H1 (cell line): ENCODE results near the gene UBTD2. TPM values are rescaled to one million over a fixed set of nuclear protein-coding genes. Genes with fewer than 3 reads are reported as not detected.

Experiments
- BCL11A ChIP-seq, 2 experiments: IDR thresholded peaks; one replicate each; pipeline ENCODE4 v1.6.1; 2011; ENCODE audit warnings: low read depth in 2 of 2, low read length in 2 of 2, mild to moderate bottlenecking in 2 of 2
- CREB1 ChIP-seq: IDR thresholded peaks from 2 replicates; pipeline ENCODE4 v1.6.1; 2012; ENCODE audit warnings: inconsistent platforms
- KDM1A ChIP-seq: fragments of 200-600, 300-600 bp; sonication (generic); IDR thresholded peaks from 2 replicates; pipeline ENCODE4 v1.7.1; 2016; ENCODE audit warnings: mild to moderate bottlenecking, low read length, borderline replicate concordance
- RAD21 ChIP-seq, 2 experiments: IDR thresholded peaks in 1 of 2; conservative IDR thresholded peaks in 1 of 2; 2 replicates each; pipeline ENCODE4 v1.6.1; 2011; ENCODE audit warnings: low read depth in 2 of 2, low read length in 2 of 2, improper control_type of control experiment in 1 of 2, inconsistent platforms in 1 of 2, mild to moderate bottlenecking in 1 of 2, moderate library complexity in 1 of 2
- polyA plus RNA-seq, 7 experiments: library from polyadenylated mRNA; depleted of rRNA in 3 of 7; stranded (reverse) in 5 of 7; unstranded in 2 of 7; fragments of >200 nt in 5 of 7; fragments of 200-250 nt in 2 of 7; gene quantifications; 1 replicate in 5 of 7; 2 replicates in 1 of 7; 4 replicates in 1 of 7; pipeline versions ENCODE4 v1.2.1 to v1.2.3, GENCODE V29; 2011 to 2013; ENCODE audit warnings: missing spikeins in 2 of 7, mixed read lengths in 2 of 7
- total RNA-seq: library from RNA; stranded (reverse); fragmentation: NEBNext Ultra II Directional; extraction: Animal tissue kit (Norgen Biotek cat#: 25700); gene quantifications from 2 replicates; pipeline ENCODE4 v1.2.1, GENCODE V29; 2021

Gene UBTD2
- total and polyA plus RNA-seq, 2 of the 8 experiments (the other 6 are each of a cell fraction or from before 2014, with no cell fraction given): 14.5 to 39.2 TPM

DNA sequence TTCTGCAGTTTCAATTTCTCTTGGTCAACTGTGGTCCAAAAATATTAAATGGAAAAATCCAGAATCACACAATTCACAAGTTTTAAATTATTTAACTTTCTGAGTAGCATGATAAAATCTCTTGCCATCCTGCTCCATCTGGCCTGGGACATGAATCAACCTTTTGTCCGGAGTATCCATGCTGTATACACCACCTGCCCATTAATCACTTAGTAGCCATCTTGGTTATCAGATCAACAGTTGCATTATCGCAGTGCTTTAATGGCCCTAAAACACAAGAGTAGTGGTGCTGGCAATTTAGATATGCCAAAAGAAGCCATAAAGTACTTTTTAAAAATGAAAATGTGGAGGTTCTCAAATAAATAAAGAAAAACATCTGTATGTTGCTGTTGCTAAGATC is 64.3 kb downstream of the UBTD2 start (continued):
- TF ChIP-seq CREB1 (no peak), KDM1A (no peak), RAD21 (IDR thresholded peaks at IDR 0.05 in 1 of 2, conservative IDR thresholded peaks at IDR 0.05 in 1 of 2; ENCODE audit: low read depth in 2 of 2, low read length in 2 of 2) (no peak), BCL11A (IDR thresholded peaks at IDR 0.05; ENCODE audit: low read depth in 2 of 2, low read length in 2 of 2) (no peak)
